ENCODE results near the gene PSMD5.

- TF ChIP-seq CTCF (IDR thresholded peaks at IDR 0.05) (no peak), POLR2A (IDR thresholded peaks at IDR 0.05) (no peak), POLR2AphosphoS5 (IDR thresholded peaks at IDR 0.05) (no peak)
Measured at GRCh38 chr9:120852240-120853010, 9.7 kb upstream of the PSMD5 start.
